Progenitor cell of endocrine pancreas (in vitro differentiated cells): ENCODE measurements around the gene LCE7A. TPM values are rescaled to one million over a fixed set of nuclear protein-coding genes. Genes with fewer than 3 reads are reported as not detected.

Experiments
- DNase-seq: peaks from one replicate; pipeline ENCODE4 v3.0.0; 2021; ENCODE audit warnings: low spot score; ENCODE audit not compliant: unreplicated experiment
- H3K27ac Mint-ChIP-seq: 2 replicates; pipeline ENCODE4 v1.8.0; 2021; ENCODE audit warnings: mild to moderate bottlenecking, moderate library complexity, mixed read lengths
- H3K27me3 Mint-ChIP-seq: 2 replicates; pipeline ENCODE4 v1.8.0; 2021; ENCODE audit warnings: mixed read lengths
- H3K36me3 Mint-ChIP-seq: 2 replicates; pipeline ENCODE4 v1.8.0; 2022; ENCODE audit warnings: mixed read lengths; ENCODE audit not compliant: insufficient read depth
- H3K4me1 Mint-ChIP-seq: 2 replicates; pipeline ENCODE4 v1.8.0; 2021; ENCODE audit warnings: low read depth, mixed read lengths
- H3K4me3 Mint-ChIP-seq: 2 replicates; pipeline ENCODE4 v1.8.0; 2021; ENCODE audit warnings: low read depth, mild to moderate bottlenecking, moderate library complexity, mixed read lengths
- H3K9me3 Mint-ChIP-seq: 2 replicates; pipeline ENCODE4 v1.8.0; 2021; ENCODE audit warnings: low read depth, mixed read lengths
- total RNA-seq: library from RNA; stranded (reverse); gene quantifications from 2 replicates; pipeline ENCODE4 v1.2.1, GENCODE V29; 2021
- TF ChIP-seq, protein P1 (sequence below): fragments of 200-600 bp; sonication (generic); IDR thresholded peaks from one replicate; pipeline ENCODE4 v1.5.0; 2021; ENCODE audit warnings: antibody characterized with exemption, mild to moderate bottlenecking; ENCODE audit not compliant: unreplicated experiment

LCE7A gene
- total RNA-seq, 1 donor from 2014 or later: not detected

DNA sequence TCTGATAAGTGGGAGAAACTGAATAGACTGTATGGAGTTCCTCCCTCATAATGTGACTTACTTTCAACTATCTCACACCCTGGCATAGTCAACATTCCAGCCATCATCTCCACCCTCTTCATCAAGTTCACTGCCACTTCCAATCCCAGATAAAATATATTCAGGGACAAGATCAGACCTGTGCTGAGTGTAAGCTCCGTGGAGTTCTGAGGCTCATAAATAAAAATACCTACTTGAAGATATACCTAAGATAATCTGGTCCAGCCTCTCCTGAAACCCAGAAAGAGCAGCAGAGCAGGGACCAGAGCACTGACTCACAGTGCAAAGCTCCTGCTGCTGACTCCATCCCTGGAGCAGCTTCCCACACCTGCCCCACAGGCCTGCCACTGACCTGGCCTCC, 1.7 kb upstream of the LCE7A start:
- Mint-ChIP-seq H3K27me3 (no peaks in the 10 kb centered on the region), H3K9me3 (peaks cover 69% of the 10 kb centered on the region), H3K4me1 (no peaks in the 10 kb centered on the region), H3K4me3 (no peak overlapping the region), H3K27ac (no peak overlapping the region), H3K36me3 (peaks cover 1% of the 10 kb centered on the region)
- DNase-seq: no peak
- TF ChIP-seq, protein P1, sequence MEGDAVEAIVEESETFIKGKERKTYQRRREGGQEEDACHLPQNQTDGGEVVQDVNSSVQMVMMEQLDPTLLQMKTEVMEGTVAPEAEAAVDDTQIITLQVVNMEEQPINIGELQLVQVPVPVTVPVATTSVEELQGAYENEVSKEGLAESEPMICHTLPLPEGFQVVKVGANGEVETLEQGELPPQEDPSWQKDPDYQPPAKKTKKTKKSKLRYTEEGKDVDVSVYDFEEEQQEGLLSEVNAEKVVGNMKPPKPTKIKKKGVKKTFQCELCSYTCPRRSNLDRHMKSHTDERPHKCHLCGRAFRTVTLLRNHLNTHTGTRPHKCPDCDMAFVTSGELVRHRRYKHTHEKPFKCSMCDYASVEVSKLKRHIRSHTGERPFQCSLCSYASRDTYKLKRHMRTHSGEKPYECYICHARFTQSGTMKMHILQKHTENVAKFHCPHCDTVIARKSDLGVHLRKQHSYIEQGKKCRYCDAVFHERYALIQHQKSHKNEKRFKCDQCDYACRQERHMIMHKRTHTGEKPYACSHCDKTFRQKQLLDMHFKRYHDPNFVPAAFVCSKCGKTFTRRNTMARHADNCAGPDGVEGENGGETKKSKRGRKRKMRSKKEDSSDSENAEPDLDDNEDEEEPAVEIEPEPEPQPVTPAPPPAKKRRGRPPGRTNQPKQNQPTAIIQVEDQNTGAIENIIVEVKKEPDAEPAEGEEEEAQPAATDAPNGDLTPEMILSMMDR: no peak

DNA sequence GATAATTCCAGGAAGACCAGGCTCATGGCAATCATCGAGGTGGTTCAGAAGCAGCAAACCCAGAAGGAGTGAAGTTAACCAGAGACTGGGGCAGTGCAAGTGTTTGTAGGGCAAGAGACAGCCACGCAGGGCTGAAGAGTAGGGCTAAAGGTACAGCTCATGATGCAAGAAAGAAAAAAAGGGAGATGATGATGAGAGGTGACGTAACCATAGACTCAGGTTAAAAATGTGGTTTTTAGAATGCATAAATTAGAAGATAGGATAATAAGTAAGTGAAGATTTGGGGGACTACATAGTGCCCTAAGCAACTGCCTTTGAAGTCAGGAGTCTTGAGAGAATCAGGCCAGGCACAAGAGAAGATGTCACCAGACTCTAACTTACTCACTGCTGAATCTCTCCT, 333 bp downstream of the LCE7A start:
- TF ChIP-seq, protein P1: no peak
- H3K4me1 Mint-ChIP-seq: no peaks in the 10 kb centered on the region
- DNase-seq: no peak
- H3K36me3 Mint-ChIP-seq: peaks cover 1% of the 10 kb centered on the region
- no peak overlapping the region for H3K4me3 Mint-ChIP-seq
- peaks cover 55% of the 10 kb centered on the region for H3K9me3 Mint-ChIP-seq
- H3K27ac Mint-ChIP-seq: no peak overlapping the region
- H3K27me3 Mint-ChIP-seq: no peaks in the 10 kb centered on the region

DNA sequence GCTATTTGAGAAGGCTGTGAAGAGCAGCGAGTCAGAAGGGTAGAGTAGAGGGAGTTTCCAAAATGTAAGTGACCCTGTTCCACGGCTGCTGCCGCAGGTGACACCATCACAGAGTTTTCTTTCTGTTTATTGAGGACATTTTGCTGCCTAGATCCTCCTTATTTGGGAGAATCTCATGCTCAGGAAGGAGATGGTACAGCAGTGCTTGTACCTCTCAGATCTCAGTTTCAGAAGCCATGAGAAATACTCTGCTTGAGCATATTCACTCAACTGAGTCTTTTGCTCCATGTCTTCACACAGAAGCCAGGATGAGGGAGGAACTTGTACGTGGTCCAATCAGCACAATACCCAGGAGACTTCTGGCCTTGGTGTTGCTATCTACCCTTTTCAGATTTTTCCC, 1.6 kb downstream of the LCE7A start:
- no peak for DNase-seq
- Mint-ChIP-seq H3K4me3 (no peak overlapping the region), H3K4me1 (no peaks in the 10 kb centered on the region), H3K36me3 (peaks cover 1% of the 10 kb centered on the region), H3K9me3 (peaks cover 49% of the 10 kb centered on the region), H3K27ac (no peak overlapping the region), H3K27me3 (no peaks in the 10 kb centered on the region)
- TF ChIP-seq, protein P1: no peak

DNA sequence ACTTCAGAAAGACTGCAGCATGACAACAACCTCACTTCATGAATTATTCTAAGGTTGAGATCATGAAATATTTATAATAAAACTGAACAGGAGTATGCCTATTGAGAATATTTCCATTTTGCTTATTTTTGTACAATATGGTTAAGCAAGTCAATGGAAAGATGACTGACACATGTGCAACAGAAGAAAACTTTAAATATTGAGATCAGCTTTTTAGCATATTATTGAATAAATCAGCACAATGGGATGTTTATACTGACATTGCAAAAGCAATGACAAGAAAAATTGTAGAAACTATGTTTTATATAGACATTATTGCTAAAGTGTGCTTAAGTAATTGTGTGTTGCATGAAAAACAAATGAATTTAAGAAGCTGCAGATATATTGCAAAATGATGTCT, 4.6 kb downstream of the LCE7A start:
- Mint-ChIP-seq H3K4me3 (no peak overlapping the region), H3K4me1 (no peaks in the 10 kb centered on the region), H3K36me3 (no peaks in the 10 kb centered on the region), H3K27ac (no peak overlapping the region), H3K27me3 (no peaks in the 10 kb centered on the region), H3K9me3 (peaks cover 27% of the 10 kb centered on the region)
- DNase-seq: no peak
- TF ChIP-seq, protein P1: no peak

DNA sequence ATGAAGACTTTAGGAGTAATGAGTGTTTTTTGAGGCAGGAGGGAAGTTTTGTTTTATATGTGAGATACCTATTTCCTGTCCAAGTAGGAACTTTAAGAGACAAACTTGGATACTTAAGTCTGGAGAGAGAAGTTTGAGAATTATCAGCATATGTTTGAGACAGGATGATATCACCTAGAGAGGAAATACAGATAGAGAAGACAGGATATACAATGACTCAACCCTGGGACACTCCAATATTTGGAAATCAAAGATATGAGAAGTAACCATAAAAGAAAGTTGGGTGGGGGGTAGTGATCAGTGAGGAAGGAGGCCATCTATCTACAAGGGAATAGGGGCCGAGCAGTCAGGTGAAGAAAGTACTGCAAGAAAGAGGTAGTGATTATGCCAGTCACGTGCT, 6.5 kb downstream of the LCE7A start:
- TF ChIP-seq, protein P1: no peak
- Mint-ChIP-seq H3K9me3 (peaks cover 11% of the 10 kb centered on the region), H3K36me3 (no peaks in the 10 kb centered on the region), H3K4me1 (no peaks in the 10 kb centered on the region), H3K4me3 (no peak overlapping the region), H3K27me3 (peaks cover 2% of the 10 kb centered on the region), H3K27ac (no peak overlapping the region)
- DNase-seq: no peak
